Bronchial smooth muscle cell (primary cell): ENCODE results near the gene CXCL11. TPM values are rescaled to one million over a fixed set of nuclear protein-coding genes. Genes with fewer than 3 reads are reported as not detected.

ENCODE experiments used
- total RNA-seq: library from RNA; depleted of rRNA; stranded (reverse); fragments of >200 nt; gene quantifications from 2 replicates; pipeline ENCODE4 v1.2.1, GENCODE V29; 2014

CXCL11 gene
- total RNA-seq = not detected in 2 replicates

DNA sequence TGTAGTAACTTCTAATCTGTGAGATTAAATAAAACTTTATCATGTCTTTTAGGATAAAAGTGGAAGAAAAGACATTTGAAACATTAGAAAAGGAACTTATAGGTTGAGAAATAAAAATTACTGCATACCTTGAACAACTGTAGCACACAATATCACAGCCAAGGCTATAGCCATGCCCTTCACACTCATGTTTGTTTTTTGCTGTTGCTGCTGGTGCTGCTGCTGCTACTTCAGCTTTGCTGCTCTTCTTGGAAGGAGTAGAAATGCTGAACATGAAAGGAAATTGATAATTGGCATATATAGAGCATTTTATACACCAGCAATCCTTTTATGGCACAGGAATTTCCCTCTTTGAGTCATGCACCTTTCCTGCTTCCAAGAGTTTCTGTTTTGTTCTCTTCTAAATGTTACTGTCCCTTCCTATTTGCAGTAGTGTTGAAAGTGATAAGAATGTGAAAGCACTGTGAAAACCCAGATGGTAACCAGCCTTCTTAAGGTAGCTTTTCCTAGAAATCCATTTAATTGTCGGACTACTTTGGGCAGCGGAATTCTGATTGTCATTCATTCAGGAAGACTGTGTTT is at the start of gene CXCL11:
Gene CXCL11 (minus strand): TSS at position 272 of the 582 bp plus-strand sequence. CDS start 83 bp downstream, at position 189.

GRCh38 chr4:76074468-76074867 is 38.6 kb upstream of the CXCL11 start, which contains the start of gene ART3:
ART3 (plus strand) TSS chr4:76074709; CDS start chr4:76075890, 1,181 bp downstream.

DNA sequence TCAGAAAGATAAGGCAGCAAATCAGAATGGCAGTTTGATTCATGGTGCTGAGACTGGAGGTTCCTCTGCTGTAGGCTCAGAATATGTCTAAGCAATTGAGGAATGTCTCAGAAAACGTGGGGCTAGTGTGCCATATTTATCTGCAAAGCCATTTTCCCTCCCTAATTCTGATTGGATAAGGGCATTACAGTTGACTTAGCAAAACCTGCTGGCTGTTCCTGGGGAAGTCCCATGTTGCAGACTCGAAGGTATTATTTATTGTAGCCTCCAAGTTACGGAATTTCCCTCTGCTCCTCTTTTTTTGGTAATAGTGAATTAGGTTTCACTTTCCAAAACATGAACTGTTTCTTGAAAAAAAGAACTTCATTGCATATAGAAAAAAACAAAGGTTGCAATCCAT is 12.5 kb downstream of the CXCL11 start, which contains the start of gene CXCL10:
Gene CXCL10 (minus strand): TSS at position 109 of the 400 bp plus-strand sequence. CDS start 66 bp downstream, at position 43.

GRCh38 chr4:76007089-76007862 is 28.6 kb downstream of the CXCL11 start, which contains the start of gene CXCL9:
CXCL9 (minus strand) TSS chr4:76007509; CDS start chr4:76007449, 60 bp downstream.

Other genes with a start within 250 kb of the CXCL11 start
- gene PPEF2, start 133.6 kb downstream of the CXCL11 start, total RNA-seq = not detected in 2 replicates
- 9.9 and 36.4 TPM in 2 replicates for gene NAAA, start 95.1 kb downstream of the CXCL11 start, total RNA-seq
- 13.2 and 16.2 TPM in 2 replicates for gene SDAD1, start 45.1 kb downstream of the CXCL11 start, total RNA-seq
- gene CXCL9, start 28.6 kb downstream of the CXCL11 start, total RNA-seq = not detected in 2 replicates
- gene CXCL10, start 12.6 kb downstream of the CXCL11 start, total RNA-seq = under 0.01 TPM in 1 of 2 replicates, not detected in the other
- gene ART3, start 38.6 kb upstream of the CXCL11 start, total RNA-seq = 0.09 and 0.16 TPM in 2 replicates
- gene NUP54, start 112.3 kb upstream of the CXCL11 start, total RNA-seq = 39.1 and 73.7 TPM in 2 replicates
- 235 and 442 TPM in 2 replicates for gene SCARB2, start 177.8 kb upstream of the CXCL11 start, total RNA-seq
- gene FAM47E, start 215.7 kb upstream of the CXCL11 start, total RNA-seq = 0.32 and 1.4 TPM in 2 replicates